Sigmoid colon (tissue), 7 donors: ENCODE results near the gene SLC5A12. TPM values are rescaled to one million over a fixed set of nuclear protein-coding genes. Genes with fewer than 3 reads are reported as not detected.

Source experiments
- DNase-seq: peaks from one replicate; pipeline ENCODE4 v3.0.0-alpha.2; 2019
- H3K27ac ChIP-seq, 4 donors: fragments of 200-600 bp; sonication (generic); one replicate each; pipeline ENCODE4 v1.5.1; 2016 to 2019; ENCODE audit warnings: mild to moderate bottlenecking in 1 of 4
- H3K27me3 ChIP-seq, 3 donors: fragments of 200-600 bp; sonication (generic); one replicate each; pipeline ENCODE4 v1.5.1; 2019; ENCODE audit warnings: mild to moderate bottlenecking in 1 of 3
- H3K36me3 ChIP-seq, 4 donors: fragments of 200-600 bp; sonication (generic); one replicate each; pipeline ENCODE4 v1.5.1; 2016 to 2019
- H3K4me1 ChIP-seq, 4 donors: fragments of 200-600 bp; sonication (generic); one replicate each; pipeline ENCODE4 v1.5.1; 2017 to 2019
- H3K4me3 ChIP-seq, 4 donors: fragments of 200-600 bp; sonication (generic); one replicate each; pipeline ENCODE4 v1.5.1; 2017 to 2019; ENCODE audit warnings: mild to moderate bottlenecking in 2 of 4, moderate library complexity in 1 of 4
- H3K9me3 ChIP-seq, 4 donors: fragments of 200-600 bp in 3 of 4; sonication (generic) in 3 of 4; one replicate each; pipeline versions ENCODE4 v1.5.1 to v1.6.1; 2013 to 2019
- CTCF ChIP-seq, 4 experiments: fragments of 450-650 bp in 3 of 4; fragments of 200-600 bp in 1 of 4; IDR thresholded peaks; one replicate each; pipeline ENCODE4 v1.5.1; 2016 to 2019; ENCODE audit warnings: antibody characterized with exemption in 4 of 4, mild to moderate bottlenecking in 3 of 4, moderate library complexity in 2 of 4
- EP300 ChIP-seq, 4 donors: sonication (generic); formaldehyde crosslinking; IDR thresholded peaks; one replicate each; pipeline ENCODE4 v1.6.1; 2017; ENCODE audit warnings: antibody characterized with exemption in 4 of 4
- POLR2A ChIP-seq, 2 donors: fragments of 450-650 bp; IDR thresholded peaks; one replicate each; pipeline ENCODE4 v1.6.1; 2016; ENCODE audit warnings: antibody characterized with exemption in 2 of 2, mild to moderate bottlenecking in 2 of 2, moderate library complexity in 2 of 2
- POLR2AphosphoS5 ChIP-seq, 4 donors: sonication (generic); formaldehyde crosslinking; IDR thresholded peaks; one replicate each; pipeline ENCODE4 v1.6.1; 2017; ENCODE audit warnings: antibody characterized with exemption in 4 of 4
- WGBS, 2 donors: extraction: QIAGEN DNeasy Blood & Tissue Kit; methylation state at CpG; one replicate each; pipeline ENCODE4 v1.1.7; 2013; 5-methylcytosine and 5-hydroxymethylcytosine counted together
- intact Hi-C: fragments of 100-400 bp; cut with DNase I; formaldehyde crosslinking; loops from one replicate; pipeline ENCODE4 v1.15.1; 2023
- polyA plus RNA-seq, 3 donors: library from polyadenylated mRNA; stranded (reverse); fragments of 200-250 nt; gene quantifications; one replicate each; pipeline ENCODE4 v1.2.3, GENCODE V29; 2013
- total RNA-seq, 4 donors: library from RNA; depleted of rRNA; stranded (reverse); fragments of >200 nt; gene quantifications; one replicate each; pipeline ENCODE4 v1.1.0, GENCODE V29; 2016
- donor health status: healthy with polysubstance abuse.
- donor health status: Bipolar disorder and iron deficiency.
- donor health status: healthy.

Gene SLC5A12
- total and polyA plus RNA-seq, 7 donors, result under 0.01 to 0.23 (median 0.04) TPM; not detected in 3

GRCh38 chr11:26632691-26633159 is 89.1 kb downstream of the SLC5A12 start:
- no peaks in the 10 kb centered on the region for H3K9me3 ChIP-seq
- H3K4me3 ChIP-seq, result no peak overlapping the region
- intact Hi-C loops, result no loop called here
- no peak for DNase-seq
- TF ChIP-seq EP300 (IDR thresholded peaks at IDR 0.05), result no peak
- TF ChIP-seq POLR2A (IDR thresholded peaks at IDR 0.05), result no peak
- TF ChIP-seq POLR2AphosphoS5 (IDR thresholded peaks at IDR 0.05), result no peak
- no peak for TF ChIP-seq CTCF (IDR thresholded peaks at IDR 0.05)
- H3K27me3 ChIP-seq, result no peaks in the 10 kb centered on the region
- H3K27ac ChIP-seq, result no peak overlapping the region
- H3K36me3 ChIP-seq, result no peaks in the 10 kb centered on the region
- no peaks in the 10 kb centered on the region for H3K4me1 ChIP-seq
- whole genome bisulfite sequencing, 2 donors, result 30 to 53% methylated on average over 2 of the region's 2 CpGs

- no peaks in the 10 kb centered on the region for H3K9me3 ChIP-seq
- no peak overlapping the region for H3K27ac ChIP-seq
- 83 to 90% methylated on average over 1 of the region's 1 CpG for WGBS, 2 donors
- no peaks in the 10 kb centered on the region for H3K36me3 ChIP-seq
- TF ChIP-seq POLR2A (IDR thresholded peaks at IDR 0.05), result no peak
- no peak for TF ChIP-seq POLR2AphosphoS5 (IDR thresholded peaks at IDR 0.05)
- no peak for TF ChIP-seq EP300 (IDR thresholded peaks at IDR 0.05)
- TF ChIP-seq CTCF (IDR thresholded peaks at IDR 0.05), result no peak
- H3K27me3 ChIP-seq, result no peaks in the 10 kb centered on the region
- intact Hi-C loops, result no loop called here
- no peak for DNase-seq
- H3K4me3 ChIP-seq, result no peak overlapping the region
- peaks cover 0 to 4% (median 2%) of the 10 kb centered on the region in 4 donors for H3K4me1 ChIP-seq
Observed at GRCh38 chr11:26626346-26626745, 95.5 kb downstream of the SLC5A12 start.

DNA sequence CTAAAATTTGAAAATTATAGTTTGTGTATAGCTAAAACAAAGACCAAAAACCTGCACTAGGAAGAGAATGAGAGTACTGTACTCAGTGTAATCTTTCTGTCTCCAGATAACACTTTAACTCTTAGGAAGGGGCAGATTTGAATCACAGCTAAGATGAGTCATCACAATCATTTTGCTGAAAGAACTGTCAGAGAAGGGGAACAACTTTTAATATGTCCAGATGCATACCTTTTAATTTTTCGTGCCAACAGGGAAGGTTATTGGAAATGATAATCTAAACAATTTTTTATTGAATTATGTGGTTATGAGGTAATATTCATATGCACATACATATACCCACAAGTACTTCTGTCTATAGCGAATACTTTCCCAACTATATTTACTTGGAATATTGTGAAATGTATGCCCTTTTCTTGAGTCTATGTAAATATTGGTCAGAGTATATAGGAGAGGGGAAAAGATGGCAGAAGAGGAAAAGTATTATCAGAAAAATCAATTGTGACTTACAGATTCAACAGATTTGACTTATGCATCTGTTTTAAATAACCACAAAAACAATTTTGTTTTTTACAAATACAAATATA is 98.7 kb downstream of the SLC5A12 start:
- no peak overlapping the region for H3K27ac ChIP-seq
- no peak for DNase-seq
- H3K4me1 ChIP-seq, result peaks cover 0 to 9% (median 2%) of the 10 kb centered on the region in 4 donors
- no peaks in the 10 kb centered on the region for H3K36me3 ChIP-seq
- WGBS, 2 donors, result 48 to 70% methylated on average over 2 of the region's 2 CpGs
- no peaks in the 10 kb centered on the region for H3K27me3 ChIP-seq
- no peaks in the 10 kb centered on the region for H3K9me3 ChIP-seq
- TF ChIP-seq POLR2AphosphoS5 (IDR thresholded peaks at IDR 0.05), result no peak
- no peak for TF ChIP-seq POLR2A (IDR thresholded peaks at IDR 0.05)
- no peak for TF ChIP-seq CTCF (IDR thresholded peaks at IDR 0.05)
- TF ChIP-seq EP300 (IDR thresholded peaks at IDR 0.05), result no peak
- intact Hi-C loops, result no loop called here
- no peak overlapping the region for H3K4me3 ChIP-seq

GRCh38 chr11:26622181-26622580 is 99.7 kb downstream of the SLC5A12 start:
- 82 to 83% methylated on average over 2 of the region's 2 CpGs for WGBS, 2 donors
- intact Hi-C loops, result no loop called here
- no peaks in the 10 kb centered on the region for H3K9me3 ChIP-seq
- no peak overlapping the region for H3K27ac ChIP-seq
- no peaks in the 10 kb centered on the region for H3K36me3 ChIP-seq
- no peak for DNase-seq
- TF ChIP-seq POLR2AphosphoS5 (IDR thresholded peaks at IDR 0.05) (no peak), CTCF (IDR thresholded peaks at IDR 0.05) (no peak), EP300 (IDR thresholded peaks at IDR 0.05) (no peak), POLR2A (IDR thresholded peaks at IDR 0.05) (no peak)
- H3K27me3 ChIP-seq, result no peaks in the 10 kb centered on the region
- peaks cover 0 to 9% (median 2%) of the 10 kb centered on the region in 4 donors for H3K4me1 ChIP-seq
- no peak overlapping the region for H3K4me3 ChIP-seq

DNA sequence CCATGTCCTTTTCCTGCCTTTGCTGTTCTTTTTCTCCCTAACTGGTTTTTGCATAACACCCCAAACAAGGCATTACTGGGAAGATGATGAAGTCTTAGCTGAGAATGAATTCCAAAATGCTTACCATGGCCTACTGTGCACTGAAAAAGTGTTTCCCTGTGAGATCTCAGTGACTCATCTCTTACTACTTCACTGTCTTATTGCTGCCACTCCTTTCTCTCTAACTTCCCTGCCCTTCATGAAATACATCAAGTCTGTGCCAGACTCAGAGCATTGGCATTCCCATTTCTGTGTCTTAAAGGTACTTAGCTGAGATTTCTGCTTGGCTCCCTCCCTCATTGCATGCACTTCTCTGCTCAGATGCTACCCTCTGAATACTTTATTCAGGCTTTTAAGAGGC is 100.7 kb downstream of the SLC5A12 start:
- peak overlapping the region in 1 of 4 donors; percentile 3 for H3K27ac ChIP-seq
- H3K4me1 ChIP-seq, result peaks cover 0 to 9% (median 2%) of the 10 kb centered on the region in 4 donors
- intact Hi-C loops, result no loop called here
- no peak for DNase-seq
- no peak overlapping the region for H3K4me3 ChIP-seq
- TF ChIP-seq CTCF (IDR thresholded peaks at IDR 0.05), result no peak
- TF ChIP-seq POLR2A (IDR thresholded peaks at IDR 0.05), result no peak
- no peak for TF ChIP-seq EP300 (IDR thresholded peaks at IDR 0.05)
- no peak for TF ChIP-seq POLR2AphosphoS5 (IDR thresholded peaks at IDR 0.05)
- H3K27me3 ChIP-seq, result no peaks in the 10 kb centered on the region
- no peaks in the 10 kb centered on the region for H3K9me3 ChIP-seq
- no peaks in the 10 kb centered on the region for H3K36me3 ChIP-seq
